Hepatocyte (in vitro differentiated cells): ENCODE measurements around the gene ZNF358. TPM values are rescaled to one million over a fixed set of nuclear protein-coding genes. Genes with fewer than 3 reads are reported as not detected.

Source experiments
- DNase-seq: peaks from one replicate; pipeline ENCODE4 v3.0.0-alpha.2; 2016; ENCODE audit warnings: low spot score
- H2AFZ ChIP-seq: fragments of 200-600 bp; sonication (generic); 2 replicates; pipeline ENCODE4 v1.6.0; 2016; ENCODE audit warnings: antibody characterized with exemption, mild to moderate bottlenecking
- H3K27ac ChIP-seq: fragments of 200-600 bp; sonication (generic); 2 replicates; pipeline ENCODE4 v1.5.1; 2016; ENCODE audit warnings: mild to moderate bottlenecking
- H3K27me3 ChIP-seq: fragments of 200-600 bp; sonication (generic); 2 replicates; pipeline ENCODE4 v1.6.1; 2016
- H3K36me3 ChIP-seq: fragments of 200-600 bp; sonication (generic); replicated peaks from 2 replicates; pipeline ENCODE4 v1.5.1; 2016; ENCODE audit warnings: low read depth; ENCODE audit not compliant: insufficient read depth
- H3K4me1 ChIP-seq: fragments of 200-600 bp; sonication (generic); 2 replicates; pipeline ENCODE4 v1.5.1; 2016; ENCODE audit warnings: mild to moderate bottlenecking, moderate library complexity; ENCODE audit not compliant: insufficient read depth
- H3K4me2 ChIP-seq: fragments of 200-600 bp; sonication (generic); 2 replicates; pipeline ENCODE4 v1.6.0; 2016
- H3K4me3 ChIP-seq: fragments of 200-600 bp; sonication (generic); 2 replicates; pipeline ENCODE4 v1.5.1; 2016; ENCODE audit warnings: mild to moderate bottlenecking
- H3K79me2 ChIP-seq: fragments of 200-600 bp; sonication (generic); 2 replicates; pipeline ENCODE4 v1.6.0; 2017; ENCODE audit warnings: mild to moderate bottlenecking
- H3K9me2 ChIP-seq: fragments of 200-600 bp; sonication (generic); replicated peaks from 2 replicates; pipeline ENCODE4 v1.6.0; 2017; ENCODE audit warnings: mild to moderate bottlenecking; ENCODE audit not compliant: insufficient read depth
- H3K9me3 ChIP-seq: fragments of 200-600 bp; sonication (generic); 2 replicates; pipeline ENCODE4 v1.5.1; 2016; ENCODE audit warnings: low read depth, mild to moderate bottlenecking
- H4K20me1 ChIP-seq: fragments of 200-600 bp; sonication (generic); 2 replicates; pipeline ENCODE4 v1.6.0; 2016; ENCODE audit warnings: mild to moderate bottlenecking; ENCODE audit not compliant: insufficient read depth, poor library complexity, severe bottlenecking
- EZH2 ChIP-seq: fragments of 200-600 bp; sonication (generic); IDR thresholded peaks from 2 replicates; pipeline ENCODE4 v1.6.1; 2016; ENCODE audit warnings: antibody characterized with exemption, mild to moderate bottlenecking, borderline replicate concordance
- EZH2phosphoT487 ChIP-seq: fragments of 200-600 bp; sonication (generic); IDR thresholded peaks from one replicate; pipeline ENCODE4 v1.6.1; 2018; ENCODE audit warnings: antibody characterized with exemption, mild to moderate bottlenecking, low read depth, moderate library complexity; ENCODE audit not compliant: unreplicated experiment, severe bottlenecking
- WGBS: methylation state at CpG from one replicate; pipeline ENCODE4 v1.1.6; 2016; ENCODE audit warnings: low lambda C conversion rate; ENCODE audit errors: missing lambda C conversion rate; 5-methylcytosine and 5-hydroxymethylcytosine counted together
- polyA plus RNA-seq: library from polyadenylated mRNA; unstranded; fragments of >200 nt; fragmentation: Nextera tagmentation; extraction: Ambion mirVana; gene quantifications from 2 replicates; pipeline ENCODE4 v1.2.1, GENCODE V29; 2016
- total RNA-seq: library from RNA; depleted of rRNA; stranded (reverse); fragments of >200 nt; gene quantifications from 2 replicates; pipeline ENCODE4 v1.2.3, GENCODE V29; 2014
- TF ChIP-seq, protein P1 (sequence below): fragments of 200-600 bp; sonication (generic); IDR thresholded peaks from 2 replicates; pipeline ENCODE4 v1.5.1; 2016; ENCODE audit warnings: antibody characterized with exemption, mild to moderate bottlenecking; ENCODE audit not compliant: poor library complexity

Gene ZNF358
- total and polyA plus RNA-seq, 2 experiments from 2014 or later, result 37.8 to 39.9 TPM

DNA sequence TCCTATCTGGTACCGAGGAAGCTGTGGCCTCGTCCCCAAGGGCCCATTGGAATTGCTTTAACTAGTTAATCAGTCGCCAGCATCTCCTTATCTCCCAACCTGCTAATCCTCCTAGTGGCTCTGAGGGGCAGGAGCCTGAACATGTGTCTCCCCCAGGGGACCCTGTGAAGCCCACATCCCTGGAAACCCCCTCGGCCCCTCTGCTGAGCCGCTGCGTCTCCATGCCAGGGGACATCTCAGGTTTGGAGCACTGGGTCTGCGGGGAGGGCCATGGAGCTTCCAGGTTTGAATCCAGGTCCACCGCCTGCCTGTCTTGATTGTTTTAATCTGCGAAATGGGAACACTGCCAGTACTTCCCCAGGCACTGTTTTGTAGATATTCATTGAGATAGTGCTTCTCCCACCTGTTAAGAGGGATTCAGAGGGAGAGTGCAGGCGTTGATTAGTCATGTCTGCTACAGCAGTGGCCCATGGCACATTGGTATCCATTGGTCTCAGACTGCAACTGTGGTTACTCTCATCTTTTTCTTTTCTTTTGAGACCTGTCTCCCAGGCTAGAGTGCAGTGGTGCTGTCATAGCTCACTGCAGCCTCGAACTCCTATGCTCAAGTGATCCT is 26.0 kb downstream of the ZNF358 start:
- Histone ChIP-seq H2AFZ (no peak overlapping the region), H3K4me1 (no peaks in the 10 kb centered on the region), H3K27me3 (no peaks in the 10 kb centered on the region), H3K79me2 (no peaks in the 10 kb centered on the region), H4K20me1 (no peaks in the 10 kb centered on the region), H3K4me2 (no peak overlapping the region), H3K27ac (no peak overlapping the region), H3K4me3 (no peak overlapping the region), H3K36me3 (no peaks in the 10 kb centered on the region), H3K9me2 (no peaks in the 10 kb centered on the region), H3K9me3 (no peaks in the 10 kb centered on the region)
- TF ChIP-seq EZH2 (no peak), EZH2phosphoT487 (no peak)
- TF ChIP-seq, protein P1, sequence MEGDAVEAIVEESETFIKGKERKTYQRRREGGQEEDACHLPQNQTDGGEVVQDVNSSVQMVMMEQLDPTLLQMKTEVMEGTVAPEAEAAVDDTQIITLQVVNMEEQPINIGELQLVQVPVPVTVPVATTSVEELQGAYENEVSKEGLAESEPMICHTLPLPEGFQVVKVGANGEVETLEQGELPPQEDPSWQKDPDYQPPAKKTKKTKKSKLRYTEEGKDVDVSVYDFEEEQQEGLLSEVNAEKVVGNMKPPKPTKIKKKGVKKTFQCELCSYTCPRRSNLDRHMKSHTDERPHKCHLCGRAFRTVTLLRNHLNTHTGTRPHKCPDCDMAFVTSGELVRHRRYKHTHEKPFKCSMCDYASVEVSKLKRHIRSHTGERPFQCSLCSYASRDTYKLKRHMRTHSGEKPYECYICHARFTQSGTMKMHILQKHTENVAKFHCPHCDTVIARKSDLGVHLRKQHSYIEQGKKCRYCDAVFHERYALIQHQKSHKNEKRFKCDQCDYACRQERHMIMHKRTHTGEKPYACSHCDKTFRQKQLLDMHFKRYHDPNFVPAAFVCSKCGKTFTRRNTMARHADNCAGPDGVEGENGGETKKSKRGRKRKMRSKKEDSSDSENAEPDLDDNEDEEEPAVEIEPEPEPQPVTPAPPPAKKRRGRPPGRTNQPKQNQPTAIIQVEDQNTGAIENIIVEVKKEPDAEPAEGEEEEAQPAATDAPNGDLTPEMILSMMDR, result no peak
- no peak for DNase-seq
- 96% methylated on average over 11 of the region's 11 CpGs for WGBS

DNA sequence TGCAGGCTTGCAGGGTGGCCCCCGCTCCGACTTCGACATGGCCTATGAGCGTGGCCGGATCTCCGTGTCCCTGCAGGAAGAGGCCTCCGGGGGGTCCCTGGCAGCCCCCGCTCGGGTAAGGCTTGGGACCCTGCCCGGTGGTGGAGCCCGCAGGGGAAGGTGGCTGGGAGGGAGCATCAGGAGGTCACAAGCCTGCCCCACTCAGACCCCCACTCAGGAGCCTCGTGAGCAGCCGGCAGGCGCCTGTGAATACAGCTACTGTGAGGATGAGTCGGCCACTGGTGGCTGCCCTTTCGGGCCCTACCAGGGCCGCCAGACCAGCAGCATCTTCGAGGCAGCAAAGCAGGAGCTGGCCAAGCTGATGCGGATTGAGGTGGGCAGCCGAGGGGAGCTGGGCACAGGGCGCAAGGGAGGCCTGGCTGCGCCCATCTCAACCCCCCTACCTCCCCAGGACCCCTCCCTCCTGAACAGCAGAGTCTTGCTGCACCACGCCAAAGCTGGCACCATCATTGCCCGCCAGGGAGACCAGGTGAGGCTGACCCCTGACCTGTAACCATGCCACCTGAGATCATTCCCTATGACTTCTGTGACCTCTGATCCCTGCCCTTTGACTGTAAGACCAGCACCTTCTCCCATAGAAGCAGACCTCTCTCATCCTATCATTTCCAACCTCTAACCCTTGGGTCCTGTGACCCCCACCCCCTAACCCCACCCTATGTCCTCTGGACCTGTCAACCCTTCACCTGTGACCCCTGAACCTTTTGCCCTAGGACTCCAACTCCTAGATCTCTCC is 26.8 kb downstream of the ZNF358 start:
- no peak overlapping the region for H3K4me2 ChIP-seq
- no peaks in the 10 kb centered on the region for H3K27me3 ChIP-seq
- H3K79me2 ChIP-seq, result no peaks in the 10 kb centered on the region
- TF ChIP-seq EZH2, result no peak
- no peak for TF ChIP-seq EZH2phosphoT487
- TF ChIP-seq, protein P1, result no peak
- H3K27ac ChIP-seq, result no peak overlapping the region
- no peak for DNase-seq
- H3K9me3 ChIP-seq, result no peaks in the 10 kb centered on the region
- no peaks in the 10 kb centered on the region for H3K4me1 ChIP-seq
- no peak overlapping the region for H3K4me3 ChIP-seq
- H4K20me1 ChIP-seq, result no peaks in the 10 kb centered on the region
- 95% methylated on average over 24 of the region's 24 CpGs for WGBS
- H3K9me2 ChIP-seq, result no peaks in the 10 kb centered on the region
- no peak overlapping the region for H2AFZ ChIP-seq
- H3K36me3 ChIP-seq, result no peaks in the 10 kb centered on the region

DNA sequence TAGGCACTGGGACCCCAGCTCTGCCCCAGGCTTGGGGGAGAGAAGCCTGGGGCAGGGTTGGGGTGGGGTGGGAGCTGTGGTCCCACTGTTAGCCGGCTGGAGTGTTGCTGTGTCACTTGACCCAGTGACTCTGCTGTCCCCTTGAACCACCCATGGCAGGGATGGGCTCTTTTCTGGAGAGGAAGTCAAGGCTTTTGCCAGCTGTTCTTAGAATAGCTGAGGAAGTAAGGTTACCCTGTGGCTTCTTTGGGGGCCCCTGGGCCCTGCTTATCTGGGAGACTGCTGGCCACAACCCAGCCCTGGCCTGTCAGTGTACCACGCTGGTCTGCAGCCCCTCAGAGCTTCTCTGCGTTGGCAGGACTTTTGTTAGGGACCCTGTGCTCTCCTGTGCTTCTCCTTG is 28.7 kb downstream of the ZNF358 start:
- H3K27ac ChIP-seq, result no peak overlapping the region
- WGBS, result 96% methylated on average over 3 of the region's 3 CpGs
- DNase-seq, result no peak
- TF ChIP-seq EZH2phosphoT487 (no peak), EZH2 (no peak)
- TF ChIP-seq, protein P1, result no peak
- H3K4me1 ChIP-seq, result no peaks in the 10 kb centered on the region
- no peaks in the 10 kb centered on the region for H3K27me3 ChIP-seq
- H2AFZ ChIP-seq, result no peak overlapping the region
- no peaks in the 10 kb centered on the region for H4K20me1 ChIP-seq
- no peaks in the 10 kb centered on the region for H3K36me3 ChIP-seq
- H3K4me2 ChIP-seq, result no peak overlapping the region
- H3K9me3 ChIP-seq, result no peaks in the 10 kb centered on the region
- H3K9me2 ChIP-seq, result no peaks in the 10 kb centered on the region
- H3K4me3 ChIP-seq, result no peak overlapping the region
- H3K79me2 ChIP-seq, result no peaks in the 10 kb centered on the region
